Ascending aorta (tissue), 2 donors: ENCODE measurements around the gene MLXIPL. TPM values are rescaled to one million over a fixed set of nuclear protein-coding genes. Genes with fewer than 3 reads are reported as not detected.

Experiments used
- DNase-seq, 2 donors: peaks; one replicate each; pipeline ENCODE4 v3.0.0-alpha.2; 2019; ENCODE audit warnings: low spot score in 2 of 2
- H3K27ac ChIP-seq, 2 donors: fragments of 200-600 bp; sonication (generic); one replicate each; pipeline ENCODE4 v1.5.1; 2016 to 2017; ENCODE audit warnings: mild to moderate bottlenecking in 1 of 2
- H3K27me3 ChIP-seq: fragments of 200-600 bp; sonication (generic); one replicate; pipeline ENCODE4 v1.5.1; 2017
- H3K36me3 ChIP-seq, 2 donors: fragments of 200-600 bp; sonication (generic); one replicate each; pipeline ENCODE4 v1.5.1; 2016
- H3K4me1 ChIP-seq, 2 donors: fragments of 200-600 bp; sonication (generic); one replicate each; pipeline ENCODE4 v1.5.1; 2016 to 2017; ENCODE audit warnings: mild to moderate bottlenecking in 1 of 2
- H3K4me3 ChIP-seq, 2 donors: fragments of 200-600 bp; sonication (generic); one replicate each; pipeline ENCODE4 v1.5.1; 2016 to 2017; ENCODE audit warnings: mild to moderate bottlenecking in 1 of 2
- H3K9me3 ChIP-seq, 2 donors: fragments of 200-600 bp; sonication (generic); one replicate each; pipeline ENCODE4 v1.5.1; 2016
- intact Hi-C: fragments of 100-400 bp; cut with DNase I; formaldehyde crosslinking; loops from one replicate; pipeline ENCODE4 v1.15.1; 2023
- total RNA-seq: library from RNA; depleted of rRNA; stranded (reverse); fragments of >200 nt; gene quantifications from one replicate; pipeline ENCODE4 v1.1.0, GENCODE V29; 2016
- TF ChIP-seq, protein P1 (sequence below), 3 experiments: fragments of 200-600 bp in 2 of 3; fragments of 450-650 bp in 1 of 3; sonication (generic) in 2 of 3; IDR thresholded peaks; one replicate each; pipeline ENCODE4 v1.5.1; 2016 to 2019; ENCODE audit warnings: antibody characterized with exemption in 3 of 3, mild to moderate bottlenecking in 1 of 3, moderate library complexity in 1 of 3

MLXIPL gene
- total RNA-seq, 1 donor from 2014 or later = 297 TPM

DNA sequence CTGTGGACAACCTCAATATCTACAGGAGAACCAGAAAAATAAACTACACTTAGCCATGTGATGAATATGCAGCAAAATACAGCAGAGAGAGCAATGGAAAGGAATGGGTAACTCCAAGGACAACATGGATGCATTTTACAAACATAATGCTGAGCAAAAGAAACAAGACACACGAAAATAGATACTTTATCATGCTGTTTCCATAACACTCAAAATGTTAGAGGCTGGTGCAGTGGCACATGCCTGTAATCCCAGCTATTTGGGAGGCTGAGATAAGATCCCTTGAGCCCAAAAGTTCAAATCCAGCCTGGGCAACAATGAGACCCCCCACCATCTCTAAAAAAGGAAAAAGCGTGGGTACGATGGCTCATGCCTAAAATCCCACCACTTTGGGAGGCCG, 75.1 kb downstream of the MLXIPL start:
- intact Hi-C loops = no loop called here
- Histone ChIP-seq H3K4me1 (no peaks in the 10 kb centered on the region), H3K36me3 (peaks cover 21 to 51% of the 10 kb centered on the region in 2 donors), H3K4me3 (no peak overlapping the region), H3K9me3 (no peaks in the 10 kb centered on the region), H3K27ac (no peak overlapping the region), H3K27me3 (no peaks in the 10 kb centered on the region)
- TF ChIP-seq, protein P1, sequence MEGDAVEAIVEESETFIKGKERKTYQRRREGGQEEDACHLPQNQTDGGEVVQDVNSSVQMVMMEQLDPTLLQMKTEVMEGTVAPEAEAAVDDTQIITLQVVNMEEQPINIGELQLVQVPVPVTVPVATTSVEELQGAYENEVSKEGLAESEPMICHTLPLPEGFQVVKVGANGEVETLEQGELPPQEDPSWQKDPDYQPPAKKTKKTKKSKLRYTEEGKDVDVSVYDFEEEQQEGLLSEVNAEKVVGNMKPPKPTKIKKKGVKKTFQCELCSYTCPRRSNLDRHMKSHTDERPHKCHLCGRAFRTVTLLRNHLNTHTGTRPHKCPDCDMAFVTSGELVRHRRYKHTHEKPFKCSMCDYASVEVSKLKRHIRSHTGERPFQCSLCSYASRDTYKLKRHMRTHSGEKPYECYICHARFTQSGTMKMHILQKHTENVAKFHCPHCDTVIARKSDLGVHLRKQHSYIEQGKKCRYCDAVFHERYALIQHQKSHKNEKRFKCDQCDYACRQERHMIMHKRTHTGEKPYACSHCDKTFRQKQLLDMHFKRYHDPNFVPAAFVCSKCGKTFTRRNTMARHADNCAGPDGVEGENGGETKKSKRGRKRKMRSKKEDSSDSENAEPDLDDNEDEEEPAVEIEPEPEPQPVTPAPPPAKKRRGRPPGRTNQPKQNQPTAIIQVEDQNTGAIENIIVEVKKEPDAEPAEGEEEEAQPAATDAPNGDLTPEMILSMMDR (IDR thresholded peaks at IDR 0.05) = no peak
- DNase-seq = no peak

DNA sequence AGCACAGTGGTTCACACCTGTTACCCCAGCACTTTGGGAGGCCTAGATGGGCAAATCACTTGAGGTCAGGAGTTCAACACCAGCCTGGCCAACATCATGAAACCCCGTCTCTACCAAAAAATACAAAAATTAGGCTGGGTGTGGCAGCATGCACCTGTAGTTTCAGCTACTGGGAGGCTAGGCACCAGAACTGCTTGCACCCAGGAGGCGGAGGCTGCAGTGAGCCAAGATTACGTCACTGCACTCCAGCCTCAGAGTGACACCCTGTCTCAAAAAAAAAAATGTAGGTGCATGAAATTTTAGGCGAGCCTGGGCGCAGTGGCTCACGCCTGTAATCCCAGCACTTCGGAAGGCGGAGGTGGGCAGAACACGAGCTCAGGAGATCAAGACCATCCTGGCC, 76.5 kb downstream of the MLXIPL start:
- intact Hi-C loops = no loop called here
- H3K9me3 ChIP-seq = no peaks in the 10 kb centered on the region
- no peaks in the 10 kb centered on the region for H3K4me1 ChIP-seq
- H3K4me3 ChIP-seq = no peak overlapping the region
- no peak overlapping the region for H3K27ac ChIP-seq
- no peak for DNase-seq
- peaks cover 29 to 47% of the 10 kb centered on the region in 2 donors for H3K36me3 ChIP-seq
- no peaks in the 10 kb centered on the region for H3K27me3 ChIP-seq
- TF ChIP-seq, protein P1 (IDR thresholded peaks at IDR 0.05) = no peak

DNA sequence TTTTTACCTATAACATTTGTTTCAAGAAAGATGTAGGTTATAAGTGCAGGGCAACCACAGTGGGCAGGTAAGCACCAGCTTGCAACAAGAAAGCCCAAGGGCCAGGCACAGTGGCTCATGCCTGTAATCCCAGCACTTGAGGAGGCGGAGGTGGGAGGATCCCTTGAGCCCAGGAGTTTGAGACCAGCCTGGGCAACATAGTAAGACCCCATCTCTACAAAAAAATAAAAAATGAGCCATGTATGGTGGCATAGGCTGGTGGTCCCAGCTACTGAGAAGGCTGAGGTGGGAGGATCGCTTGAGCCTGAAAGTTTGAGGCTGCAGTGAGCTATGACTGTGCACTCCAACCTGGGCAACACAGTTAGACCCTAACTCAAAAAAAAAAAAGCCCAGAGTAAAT, 79.6 kb downstream of the MLXIPL start:
- H3K27ac ChIP-seq = no peak overlapping the region
- intact Hi-C loops = no loop called here
- no peak overlapping the region for H3K4me3 ChIP-seq
- H3K9me3 ChIP-seq = no peaks in the 10 kb centered on the region
- H3K27me3 ChIP-seq = no peaks in the 10 kb centered on the region
- no peaks in the 10 kb centered on the region for H3K4me1 ChIP-seq
- no peak for DNase-seq
- TF ChIP-seq, protein P1 (IDR thresholded peaks at IDR 0.05) = no peak
- peaks cover 41 to 51% of the 10 kb centered on the region in 2 donors for H3K36me3 ChIP-seq

Other genes starting within 250 kb of the MLXIPL start
- gene FZD9, start 190.7 kb downstream of the MLXIPL start, total RNA-seq = 0.43 TPM
- gene BAZ1B, start 102.2 kb downstream of the MLXIPL start, total RNA-seq = 28.1 TPM
- 130 TPM for gene BCL7B, start 66.8 kb downstream of the MLXIPL start, total RNA-seq
- 52.9 TPM for gene TBL2, start 45.9 kb downstream of the MLXIPL start, total RNA-seq
- 1.3 TPM for gene VPS37D, start 43.3 kb upstream of the MLXIPL start, total RNA-seq
- 16.0 TPM for gene DNAJC30, start 58.9 kb upstream of the MLXIPL start, total RNA-seq
- 5.6 TPM for gene BUD23, start 59.1 kb upstream of the MLXIPL start, total RNA-seq
- gene STX1A, start 95.1 kb upstream of the MLXIPL start, total RNA-seq = 13.1 TPM
- 55.7 TPM for gene ABHD11, start 114.3 kb upstream of the MLXIPL start, total RNA-seq
- gene CLDN3, start 145.7 kb upstream of the MLXIPL start, total RNA-seq = not detected
- 0.21 TPM for gene CLDN4, start 206.5 kb upstream of the MLXIPL start, total RNA-seq
- not detected for gene METTL27, start 218.0 kb upstream of the MLXIPL start, total RNA-seq
- gene TMEM270, start 236.6 kb upstream of the MLXIPL start, total RNA-seq = not detected